GM18867 (cell line): Measurements from ENCODE around the gene DARS1.

Experiments
- ATAC-seq: cut with Tn5 transposase; IDR thresholded peaks from one replicate; pipeline ENCODE4 v1.9.1; 2021; ENCODE audit warnings: mild to moderate bottlenecking, moderate library complexity; ENCODE audit not compliant: unreplicated experiment

The DARS1 gene

GRCh38 chr2:136016427-136016826 is 31.0 kb upstream of the DARS1 start:
- no peak for ATAC-seq

- ATAC-seq = no peak
Measured at GRCh38 chr2:136015699-136016098, 30.3 kb upstream of the DARS1 start.

- no peak for ATAC-seq
Measured at GRCh38 chr2:136014411-136014810, 29.0 kb upstream of the DARS1 start.

- no peak for ATAC-seq
Measured at GRCh38 chr2:136013955-136014354, 28.5 kb upstream of the DARS1 start.

GRCh38 chr2:136013136-136013685 is 27.8 kb upstream of the DARS1 start:
- no peak for ATAC-seq

- no peak for ATAC-seq
Measured at GRCh38 chr2:136012315-136012714, 26.9 kb upstream of the DARS1 start.

GRCh38 chr2:136010126-136010525 is 24.7 kb upstream of the DARS1 start:
- no peak for ATAC-seq

- peak; percentile 49 for ATAC-seq
Measured at GRCh38 chr2:136008205-136008865, 22.9 kb upstream of the DARS1 start.

- no peak for ATAC-seq
Measured at GRCh38 chr2:136006658-136007057, 21.2 kb upstream of the DARS1 start.

- ATAC-seq = peak; percentile 71
Measured at GRCh38 chr2:136005462-136006196, 20.2 kb upstream of the DARS1 start.

GRCh38 chr2:136004965-136005364 is 19.5 kb upstream of the DARS1 start:
- no peak for ATAC-seq

- ATAC-seq = no peak
Measured at GRCh38 chr2:136001131-136001530, 15.7 kb upstream of the DARS1 start.

- ATAC-seq = no peak
Measured at GRCh38 chr2:136000502-136000901, 15.1 kb upstream of the DARS1 start.

- ATAC-seq = no peak
Measured at GRCh38 chr2:135999899-136000298, 14.5 kb upstream of the DARS1 start.

- ATAC-seq = no peak
Measured at GRCh38 chr2:135998879-135999278, 13.5 kb upstream of the DARS1 start.

- ATAC-seq = peak; percentile 62
Measured at GRCh38 chr2:135997380-135997779, 12.0 kb upstream of the DARS1 start.

GRCh38 chr2:135996304-135996703 is 10.9 kb upstream of the DARS1 start:
- ATAC-seq = no peak

GRCh38 chr2:135994281-135994680 is 8.9 kb upstream of the DARS1 start:
- ATAC-seq = no peak

- ATAC-seq = no peak
Measured at GRCh38 chr2:135993421-135993820, 8.0 kb upstream of the DARS1 start.

- no peak for ATAC-seq
Measured at GRCh38 chr2:135991861-135992260, 6.4 kb upstream of the DARS1 start.

GRCh38 chr2:135987441-135987840 is 2.0 kb upstream of the DARS1 start:
- ATAC-seq = no peak

GRCh38 chr2:135986507-135986906 is 1.1 kb upstream of the DARS1 start:
- no peak for ATAC-seq
